Measurements from ENCODE around the gene TPK1.
A peak's percentile ranks its signal among the peaks of the same experiment; 100 is the strongest.

GRCh38 chr7:144835652-144836544 is at the start of gene TPK1:
- TF ChIP-seq CTCF (IDR thresholded peaks at IDR 0.05) (peak in 1 of 4 experiments; percentile 23), EP300 (IDR thresholded peaks at IDR 0.05) (no peak)

Data from gastroesophageal sphincter (tissue), 3 donors.